Measurements from ENCODE around the gene SYP.
"Not testable (repeated sequence)": the region's sequence is repeated elsewhere in the genome, so short reads cannot be mapped to it uniquely, and the experiment has no call there.

Gene SYP

GRCh38 chrX:49166914-49167739, 32.9 kb downstream of the SYP start:
- peak; percentile 42 for DNase-seq (ENCODE audit: low spot score)

DNA sequence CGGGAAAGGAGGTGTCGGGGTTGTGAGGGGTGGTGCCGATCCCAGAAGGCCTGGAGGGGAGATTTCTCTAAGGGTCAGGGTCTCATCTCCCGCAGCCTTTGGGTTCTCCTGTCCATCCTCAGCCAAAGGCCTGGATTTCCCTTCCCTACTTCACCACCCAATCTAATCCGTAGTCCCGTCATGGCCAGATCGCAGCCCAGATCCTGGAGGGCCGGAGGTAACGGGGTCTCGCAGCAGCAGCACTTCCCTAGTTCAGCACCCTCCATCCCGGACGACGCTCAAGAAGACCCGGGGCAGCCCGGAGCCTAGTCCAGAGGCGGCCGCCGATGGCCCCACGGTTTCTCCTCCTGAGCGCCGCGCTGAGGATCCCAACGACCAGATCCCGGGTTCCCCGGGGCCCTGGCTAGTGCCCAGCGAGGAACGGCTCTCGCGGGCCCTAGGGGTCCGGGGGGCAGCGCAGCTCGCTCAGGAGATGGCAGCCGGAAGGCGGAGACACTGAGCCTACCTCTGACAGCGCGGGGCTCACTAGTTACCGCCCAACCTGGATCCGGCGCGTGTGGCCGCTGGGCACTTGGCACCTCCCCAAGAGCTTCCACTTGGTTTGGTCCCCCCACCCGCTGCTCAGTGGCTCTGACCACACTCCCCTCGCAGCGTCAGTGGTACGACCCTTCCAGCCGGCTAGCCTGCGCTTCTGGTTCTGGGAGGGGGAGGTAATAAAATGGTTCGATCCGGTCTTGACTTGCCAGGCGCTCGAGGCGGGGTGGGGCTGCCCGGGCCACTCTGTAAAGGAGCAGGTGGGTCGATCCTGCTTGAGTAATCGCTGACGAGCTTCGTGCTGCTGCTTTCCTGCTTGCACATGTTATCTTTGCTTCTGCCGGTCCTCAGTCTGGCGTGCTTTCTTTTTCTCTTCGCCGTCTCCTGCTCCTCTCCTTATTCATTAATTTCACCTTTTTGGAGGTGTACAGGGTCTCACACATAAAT, 33.8 kb downstream of the SYP start:
- peak; percentile 52 for DNase-seq (ENCODE audit: low spot score)

GRCh38 chrX:49164589-49165360, 35.2 kb downstream of the SYP start:
- DNase-seq (ENCODE audit: low spot score): no peak

GRCh38 chrX:49163555-49164419, 36.2 kb downstream of the SYP start:
- DNase-seq (ENCODE audit: low spot score): peak; percentile 66

- DNase-seq (ENCODE audit: low spot score): no peak
Measured at GRCh38 chrX:49162620-49163019, 37.4 kb downstream of the SYP start, which contains the start of gene MAGIX. Gene MAGIX, plus strand, starts transcription at chrX:49162758. Its CDS starts 132 bp downstream, at chrX:49162890.

DNA sequence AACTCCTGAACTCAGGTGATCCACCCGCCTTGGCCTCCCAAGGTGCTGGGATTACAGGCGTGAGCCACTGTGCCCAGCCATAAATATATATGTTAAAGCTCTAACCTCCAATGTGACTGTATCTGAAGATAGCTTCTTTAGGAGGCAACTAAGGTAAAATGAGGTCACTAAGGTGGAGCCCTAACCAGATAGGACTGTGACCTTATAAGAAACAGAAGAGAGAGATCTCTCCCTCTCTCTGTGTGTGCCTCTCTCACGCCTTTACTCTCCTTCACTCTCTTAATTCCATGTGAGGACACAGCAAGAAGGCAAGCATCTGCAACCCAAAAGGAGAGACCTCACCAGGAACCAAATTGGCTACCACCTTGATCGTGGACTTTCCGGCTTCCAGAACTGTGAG, 38.4 kb downstream of the SYP start:
- DNase-seq (ENCODE audit: low spot score): no peak

GRCh38 chrX:49160908-49161307, 39.1 kb downstream of the SYP start:
- DNase-seq (ENCODE audit: low spot score): no peak

DNA sequence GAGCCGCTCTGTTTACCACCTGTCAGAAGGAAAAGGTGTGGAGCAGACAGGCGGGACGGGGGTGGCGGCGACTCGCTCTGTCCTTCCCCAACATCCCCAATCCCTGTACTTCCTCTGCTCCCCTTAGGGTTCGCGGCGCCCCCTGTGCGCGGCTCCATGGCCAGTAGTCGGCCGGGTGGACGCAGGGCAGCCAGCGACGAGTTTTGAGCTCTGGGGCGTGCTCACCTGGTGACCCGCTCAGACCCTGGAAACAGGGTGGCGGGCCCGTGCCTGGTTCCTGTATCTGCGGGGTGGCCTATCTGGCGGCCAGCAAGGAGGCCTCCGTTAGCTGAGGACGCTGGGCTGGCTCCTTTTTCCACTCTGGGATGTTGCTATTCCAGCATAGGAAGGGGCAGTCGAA, 42.8 kb downstream of the SYP start:
- DNase-seq (ENCODE audit: low spot score): no peak

DNA sequence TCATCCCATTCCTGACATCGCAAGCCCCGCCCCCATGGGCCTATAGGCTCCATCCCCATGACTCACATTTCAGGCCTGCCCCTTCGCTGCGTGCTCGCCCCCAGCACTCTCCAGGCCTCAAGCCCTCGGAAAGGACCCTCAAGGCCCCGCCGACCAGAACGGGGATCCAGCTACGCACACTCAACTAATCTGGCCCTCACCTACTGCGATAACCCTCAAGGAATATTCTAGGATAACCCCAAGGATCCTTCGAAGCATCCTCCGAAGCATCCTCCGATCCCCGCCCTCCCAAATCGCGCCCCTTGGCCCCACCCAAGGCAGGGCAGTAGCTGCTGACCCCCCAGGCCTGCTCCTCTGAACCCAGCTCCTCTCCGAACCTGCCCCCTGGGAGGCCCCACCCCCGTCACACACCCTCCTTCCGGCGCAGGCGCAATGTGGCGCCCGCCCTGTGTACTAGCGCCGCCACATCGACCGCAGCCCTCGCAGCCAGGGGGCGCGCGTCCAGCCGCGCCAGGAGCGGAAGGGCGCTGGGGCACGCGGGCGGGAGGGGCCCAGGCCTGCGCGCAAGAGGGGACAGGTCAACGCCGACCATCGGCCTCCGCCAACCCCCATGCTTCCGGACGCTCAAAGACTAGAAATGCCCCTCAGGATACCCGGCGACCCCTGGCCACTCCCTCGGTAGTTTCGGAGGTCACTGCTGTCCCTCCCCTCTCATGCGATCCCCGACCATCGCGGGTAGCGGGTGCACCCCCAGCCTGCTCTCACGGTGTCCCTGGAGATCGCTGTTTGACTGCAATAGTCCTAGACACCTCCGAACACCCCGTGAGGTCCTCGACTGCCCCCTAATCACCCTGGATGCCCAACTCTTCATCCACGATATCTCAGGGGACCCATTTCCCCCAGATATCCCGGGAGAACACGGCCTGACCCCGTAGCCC, 43.8 kb downstream of the SYP start:
- DNase-seq (ENCODE audit: low spot score): peak; percentile 70

- no peak for DNase-seq (ENCODE audit: low spot score)
Measured at GRCh38 chrX:49155243-49155899, 44.6 kb downstream of the SYP start.

DNA sequence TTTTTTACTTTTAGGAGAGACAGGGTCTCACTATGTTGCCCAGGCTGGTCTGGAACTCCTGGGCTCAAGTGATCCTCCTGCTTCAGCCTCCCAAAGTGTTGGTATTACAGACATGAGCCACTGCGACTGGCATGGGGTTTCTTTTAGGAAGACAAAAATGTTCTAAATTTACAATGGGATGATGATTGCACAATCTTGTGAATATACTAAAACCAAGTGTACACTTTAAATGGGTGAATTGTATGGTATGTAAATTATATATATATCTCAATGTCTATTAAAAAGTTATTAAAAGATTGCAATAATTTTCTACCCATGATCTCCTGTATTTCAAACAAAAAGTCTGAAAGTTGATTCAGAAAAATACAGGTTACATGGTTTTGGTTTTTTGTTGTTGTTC, 46.5 kb downstream of the SYP start:
- DNase-seq (ENCODE audit: low spot score): no peak

- not testable (repeated sequence) for DNase-seq (ENCODE audit: low spot score)
Measured at GRCh38 chrX:49149291-49149690, 50.7 kb downstream of the SYP start.

DNA sequence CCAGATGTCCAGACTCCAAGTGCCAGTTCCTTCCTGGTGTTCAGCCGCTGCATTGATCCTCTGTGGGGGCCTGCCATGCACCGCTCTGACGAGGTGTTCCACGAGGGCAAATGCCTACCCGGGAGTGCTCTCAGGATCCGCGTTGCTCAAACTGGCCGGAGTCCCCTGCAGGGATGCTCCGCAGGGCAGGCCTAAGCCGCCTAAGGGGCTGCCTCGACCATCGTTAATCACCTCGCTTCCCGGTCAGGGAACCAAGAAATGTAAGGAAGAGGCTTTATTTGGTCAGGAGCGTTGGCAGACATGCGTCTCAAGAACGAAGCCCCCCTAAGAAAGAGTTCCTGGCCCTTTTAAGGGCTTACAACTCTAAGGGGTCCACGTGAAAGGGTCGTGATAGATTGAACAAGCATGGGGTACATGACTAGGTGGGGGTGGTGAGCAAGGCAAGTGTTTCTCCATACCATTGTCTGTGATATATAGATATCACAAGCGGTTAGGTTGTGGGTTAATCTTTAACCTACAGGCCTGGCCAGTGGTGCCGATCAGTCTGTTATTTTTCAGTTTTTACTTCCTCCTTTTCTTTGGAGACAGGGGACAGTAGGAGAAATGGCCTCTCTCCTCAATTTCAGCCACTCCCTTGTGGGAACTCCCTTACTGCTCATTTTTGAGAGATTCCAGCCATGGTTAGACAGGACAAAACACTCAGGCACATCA, 51.4 kb downstream of the SYP start:
- not testable (repeated sequence) for DNase-seq (ENCODE audit: low spot score)

DNA sequence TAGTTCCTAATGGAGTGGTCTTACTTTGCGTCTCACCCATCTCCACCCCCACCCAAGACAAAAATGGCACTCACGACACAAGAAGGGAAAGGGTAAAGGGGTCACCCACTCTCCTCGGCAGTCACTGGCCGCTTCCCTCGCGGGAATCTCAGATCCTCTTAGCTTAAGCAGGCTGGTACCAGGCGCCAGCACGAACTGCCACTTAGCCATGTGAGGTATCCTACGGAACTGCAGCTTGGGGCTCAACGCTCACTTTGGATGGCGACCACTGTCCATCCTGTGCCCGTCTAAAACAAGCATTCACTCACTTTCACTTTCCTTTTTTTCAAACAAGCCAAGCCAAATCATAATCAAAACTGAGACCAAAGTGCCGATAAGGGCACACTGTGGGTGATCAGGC, 52.1 kb downstream of the SYP start:
- no peak for DNase-seq (ENCODE audit: low spot score)

DNA sequence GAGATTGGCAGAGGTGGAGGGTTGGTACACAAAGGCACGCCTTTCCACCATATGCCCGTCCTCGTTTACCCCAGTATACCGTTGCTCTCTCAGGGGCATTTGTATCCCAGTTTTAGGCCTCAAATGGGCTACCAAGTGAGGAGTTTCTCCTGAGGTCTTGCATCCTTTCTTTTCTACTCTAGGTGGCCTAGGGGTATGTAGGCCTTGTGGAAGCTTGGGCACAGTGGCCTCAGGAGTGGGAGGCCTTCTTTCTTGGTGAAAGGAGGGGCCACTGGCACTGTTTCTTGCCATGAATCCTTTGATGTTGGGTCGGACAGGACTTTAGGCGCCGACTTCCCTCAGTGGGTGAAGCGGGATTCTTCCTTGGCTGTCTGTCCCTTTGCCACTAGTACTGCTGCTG, 52.7 kb downstream of the SYP start:
- DNase-seq (ENCODE audit: low spot score): no peak

DNA sequence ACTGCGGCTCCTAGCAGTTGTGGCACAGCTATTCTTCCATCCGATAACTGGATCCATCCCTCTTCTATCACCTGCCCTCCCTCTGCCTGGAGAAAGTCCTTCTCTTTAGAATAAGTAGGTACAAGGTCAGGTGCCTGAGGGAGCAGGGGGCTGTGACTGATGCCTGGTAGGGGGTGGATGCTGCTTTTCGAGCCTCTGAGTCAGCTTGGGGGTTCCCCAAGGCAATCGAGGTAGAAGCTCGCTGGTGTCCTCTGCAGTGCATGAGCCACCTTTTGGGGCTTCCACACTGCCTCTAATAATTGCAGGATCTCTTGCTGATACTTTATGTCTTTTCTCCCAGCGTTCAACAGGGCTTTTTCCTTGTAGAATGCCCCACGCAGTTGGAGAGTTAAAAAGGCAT, 56.8 kb downstream of the SYP start:
- not testable (repeated sequence) for DNase-seq (ENCODE audit: low spot score)

DNA sequence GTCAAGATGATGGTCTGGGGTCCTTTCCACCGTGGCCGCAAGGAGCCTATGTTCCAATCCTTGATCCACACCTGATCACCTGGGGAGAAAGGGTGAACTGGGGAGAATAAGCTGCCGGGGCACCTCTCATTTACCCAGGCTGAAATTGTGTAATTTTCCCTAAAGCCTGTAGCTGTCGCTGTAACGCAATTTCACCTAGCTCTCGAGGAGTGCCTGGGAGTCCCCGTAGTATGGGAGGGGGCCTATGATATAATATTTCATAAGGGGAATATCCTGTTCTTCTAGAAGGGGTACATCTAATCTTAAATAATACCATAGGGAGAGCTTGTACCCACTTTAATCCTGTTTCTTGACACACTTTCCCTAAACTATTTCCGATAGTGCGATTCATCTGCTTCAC, 57.7 kb downstream of the SYP start:
- not testable (repeated sequence) for DNase-seq (ENCODE audit: low spot score)

- no peak for DNase-seq (ENCODE audit: low spot score)
Measured at GRCh38 chrX:49139713-49140112, 60.3 kb downstream of the SYP start.
